PC-9 (cell line): Measurements from ENCODE around the gene CTSE.
"Not testable (repeated sequence)": the region's sequence is repeated elsewhere in the genome, so short reads cannot be mapped to it uniquely, and the experiment has no call there.

Experiments used
- EZH2 ChIP-seq: fragments of 200-600 bp; sonication (generic); IDR thresholded peaks from 2 replicates; pipeline ENCODE4 v1.8.0; 2017; ENCODE audit warnings: antibody characterized with exemption, low read depth
- TF ChIP-seq, protein P1 (sequence below): fragments of 200-600 bp; sonication (generic); conservative IDR thresholded peaks from 2 replicates; pipeline ENCODE4 v1.6.1; 2017; ENCODE audit warnings: mixed run types, antibody characterized with exemption, mild to moderate bottlenecking, moderate library complexity

DNA sequence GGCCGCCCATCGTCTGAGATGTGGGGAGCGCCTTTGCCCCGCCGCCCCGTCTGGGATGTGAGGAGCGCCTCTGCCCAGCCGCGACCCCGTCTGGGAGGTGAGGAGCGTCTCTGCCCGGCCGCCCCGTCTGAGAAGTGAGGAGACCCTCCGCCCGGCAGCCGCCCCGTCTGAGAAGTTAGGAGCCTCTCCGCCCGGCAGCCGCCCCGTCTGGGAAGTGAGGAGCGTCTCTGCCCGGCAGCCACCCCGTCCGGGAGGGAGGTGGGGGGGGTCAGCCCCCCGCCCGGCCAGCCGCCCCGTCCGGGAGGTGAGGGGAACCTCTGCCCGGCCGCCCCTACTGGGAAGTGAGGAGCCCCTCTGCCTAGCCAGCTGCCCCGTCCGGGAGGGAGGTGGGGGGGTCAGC lies 40.3 kb upstream of the CTSE start:
- TF ChIP-seq, protein P1, sequence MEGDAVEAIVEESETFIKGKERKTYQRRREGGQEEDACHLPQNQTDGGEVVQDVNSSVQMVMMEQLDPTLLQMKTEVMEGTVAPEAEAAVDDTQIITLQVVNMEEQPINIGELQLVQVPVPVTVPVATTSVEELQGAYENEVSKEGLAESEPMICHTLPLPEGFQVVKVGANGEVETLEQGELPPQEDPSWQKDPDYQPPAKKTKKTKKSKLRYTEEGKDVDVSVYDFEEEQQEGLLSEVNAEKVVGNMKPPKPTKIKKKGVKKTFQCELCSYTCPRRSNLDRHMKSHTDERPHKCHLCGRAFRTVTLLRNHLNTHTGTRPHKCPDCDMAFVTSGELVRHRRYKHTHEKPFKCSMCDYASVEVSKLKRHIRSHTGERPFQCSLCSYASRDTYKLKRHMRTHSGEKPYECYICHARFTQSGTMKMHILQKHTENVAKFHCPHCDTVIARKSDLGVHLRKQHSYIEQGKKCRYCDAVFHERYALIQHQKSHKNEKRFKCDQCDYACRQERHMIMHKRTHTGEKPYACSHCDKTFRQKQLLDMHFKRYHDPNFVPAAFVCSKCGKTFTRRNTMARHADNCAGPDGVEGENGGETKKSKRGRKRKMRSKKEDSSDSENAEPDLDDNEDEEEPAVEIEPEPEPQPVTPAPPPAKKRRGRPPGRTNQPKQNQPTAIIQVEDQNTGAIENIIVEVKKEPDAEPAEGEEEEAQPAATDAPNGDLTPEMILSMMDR = not testable (repeated sequence)
- TF ChIP-seq EZH2 = not testable (repeated sequence)
